Mesendoderm (in vitro differentiated cells): ENCODE data around the gene CDK6.

Source experiments
- DNase-seq: peaks from one replicate; pipeline ENCODE4 v3.0.0; 2013
- H2AK5ac ChIP-seq: 2 replicates; pipeline ENCODE4 v1.6.1; 2013; ENCODE audit warnings: low read length, inconsistent platforms
- H2BK120ac ChIP-seq: 2 replicates; pipeline ENCODE4 v1.6.1; 2013; ENCODE audit warnings: low read depth, mild to moderate bottlenecking, low read length, moderate library complexity, mixed read lengths
- H2BK15ac ChIP-seq: replicated peaks from 2 replicates; pipeline ENCODE4 v1.6.1; 2013; ENCODE audit warnings: low read depth, mild to moderate bottlenecking, moderate library complexity
- H2BK5ac ChIP-seq: 2 replicates; pipeline ENCODE4 v1.6.1; 2013; ENCODE audit warnings: low read length, inconsistent platforms
- H3K18ac ChIP-seq: 2 replicates; pipeline ENCODE4 v1.6.1; 2013; ENCODE audit warnings: mild to moderate bottlenecking, low read length, mixed read lengths
- H3K23ac ChIP-seq: one replicate; pipeline ENCODE4 v1.6.1; 2013; ENCODE audit warnings: low read length
- H3K27ac ChIP-seq: 2 replicates; pipeline ENCODE4 v1.5.1; 2013; ENCODE audit warnings: low read depth, mild to moderate bottlenecking, inconsistent platforms, low read length, moderate library complexity
- H3K27me3 ChIP-seq: 2 replicates; pipeline ENCODE4 v1.6.1; 2013; ENCODE audit warnings: low read length, control low read depth, mild to moderate bottlenecking, inconsistent platforms; ENCODE audit not compliant: insufficient read depth, poor library complexity
- H3K36me3 ChIP-seq: 2 replicates; pipeline ENCODE4 v1.6.1; 2013; ENCODE audit warnings: low read length, inconsistent platforms; ENCODE audit not compliant: control insufficient read depth, insufficient read depth
- H3K4ac ChIP-seq: one replicate; pipeline ENCODE4 v1.6.1; 2013; ENCODE audit warnings: low read depth, mild to moderate bottlenecking, low read length, moderate library complexity
- H3K4me1 ChIP-seq: 2 replicates; pipeline ENCODE4 v1.6.1; 2013; ENCODE audit warnings: low read depth, low read length, inconsistent platforms; ENCODE audit not compliant: control insufficient read depth
- H3K4me2 ChIP-seq: 2 replicates; pipeline ENCODE4 v1.6.1; 2013; ENCODE audit warnings: low read length
- H3K4me3 ChIP-seq: 2 replicates; pipeline ENCODE4 v1.5.1; 2013; ENCODE audit warnings: mild to moderate bottlenecking, low read length
- H3K56ac ChIP-seq: one replicate; pipeline ENCODE4 v1.6.1; 2013; ENCODE audit warnings: low read length
- H3K79me1 ChIP-seq: 2 replicates; pipeline ENCODE4 v1.6.1; 2013; ENCODE audit warnings: low read length, inconsistent platforms
- H3K79me2 ChIP-seq: 2 replicates; pipeline ENCODE4 v1.6.1; 2013; ENCODE audit warnings: mild to moderate bottlenecking, low read length; ENCODE audit not compliant: control insufficient read depth, insufficient read depth
- H3K9ac ChIP-seq: 2 replicates; pipeline ENCODE4 v1.6.1; 2013; ENCODE audit warnings: low read length, inconsistent platforms
- H4K5ac ChIP-seq: one replicate; pipeline ENCODE4 v1.6.1; 2013; ENCODE audit warnings: low read length
- H4K8ac ChIP-seq: one replicate; pipeline ENCODE4 v1.6.1; 2013; ENCODE audit warnings: low read depth, mild to moderate bottlenecking, control low read depth, low read length, moderate library complexity
- WGBS: extraction: QIAGEN DNeasy Blood & Tissue Kit; methylation state at CpG from one replicate; pipeline ENCODE4 v1.1.7; 2013; ENCODE audit warnings: low lambda C conversion rate, missing lambda C conversion rate; ENCODE audit not compliant: insufficient coverage; ENCODE audit errors: extremely low coverage; 5-methylcytosine and 5-hydroxymethylcytosine counted together

Gene CDK6

GRCh38 chr7:92833766-92834506 is 2.4 kb downstream of the CDK6 start:
- Histone ChIP-seq H3K9ac (peak overlapping the region; percentile 67), H3K4ac (no peak overlapping the region), H2AK5ac (no peak overlapping the region), H3K79me2 (peaks cover 7% of the 10 kb centered on the region), H3K36me3 (no peaks in the 10 kb centered on the region), H3K4me1 (no peaks in the 10 kb centered on the region), H3K27ac (peak overlapping the region; percentile 68), H4K8ac (no peak overlapping the region), H2BK5ac (no peak overlapping the region), H3K4me3 (peak overlapping the region; percentile 17), H2BK120ac (no peak overlapping the region), H3K79me1 (no peaks in the 10 kb centered on the region), H3K23ac (no peak overlapping the region), H3K4me2 (peak overlapping the region; percentile 71), H3K18ac (peak overlapping the region; percentile 44), H3K56ac (peak overlapping the region; percentile 86), H4K5ac (no peak overlapping the region), H2BK15ac (no peak overlapping the region), H3K27me3 (no peaks in the 10 kb centered on the region)
- peak; percentile 83 for DNase-seq
- no CpG with 5 or more reads among the region's 54 CpGs for WGBS

DNA sequence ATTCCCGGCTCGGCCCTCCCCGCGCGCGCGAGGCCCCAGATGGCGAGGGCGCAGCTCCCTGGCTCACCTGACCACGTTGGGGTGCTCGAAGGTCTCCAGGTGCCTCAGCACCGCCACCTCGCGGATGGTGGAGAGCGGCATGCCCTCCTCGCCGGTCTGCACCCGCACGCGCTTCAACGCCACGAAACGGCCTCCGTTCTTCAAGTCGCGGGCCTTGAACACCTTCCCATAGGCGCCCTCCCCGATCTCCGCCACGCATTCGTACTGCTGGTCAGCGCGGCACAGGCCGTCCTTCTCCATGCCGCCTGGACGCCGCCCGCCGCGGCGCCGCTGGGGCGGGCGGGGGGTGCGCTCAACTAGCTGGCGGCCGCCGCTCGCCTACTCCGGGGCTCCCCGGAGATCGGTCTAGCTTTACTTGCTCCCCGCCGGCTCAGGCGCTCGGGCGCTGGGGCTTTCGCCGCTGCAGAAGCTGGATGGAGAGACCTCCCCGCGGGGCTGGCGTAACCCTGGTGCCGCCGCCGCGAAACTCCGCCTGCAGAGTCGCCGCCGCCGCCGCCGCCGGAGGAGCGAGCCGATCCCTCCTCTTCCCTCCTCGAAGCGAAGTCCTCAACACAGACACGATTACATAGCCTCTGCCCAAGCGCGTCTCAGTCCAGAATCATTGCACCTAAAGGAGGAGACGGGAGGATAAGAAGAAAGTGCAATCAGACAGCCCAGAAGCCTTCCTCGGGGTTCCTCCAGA is 3.2 kb downstream of the CDK6 start:
- Histone ChIP-seq H2BK5ac (no peak overlapping the region), H3K27me3 (no peaks in the 10 kb centered on the region), H3K79me2 (peaks cover 7% of the 10 kb centered on the region)

DNA sequence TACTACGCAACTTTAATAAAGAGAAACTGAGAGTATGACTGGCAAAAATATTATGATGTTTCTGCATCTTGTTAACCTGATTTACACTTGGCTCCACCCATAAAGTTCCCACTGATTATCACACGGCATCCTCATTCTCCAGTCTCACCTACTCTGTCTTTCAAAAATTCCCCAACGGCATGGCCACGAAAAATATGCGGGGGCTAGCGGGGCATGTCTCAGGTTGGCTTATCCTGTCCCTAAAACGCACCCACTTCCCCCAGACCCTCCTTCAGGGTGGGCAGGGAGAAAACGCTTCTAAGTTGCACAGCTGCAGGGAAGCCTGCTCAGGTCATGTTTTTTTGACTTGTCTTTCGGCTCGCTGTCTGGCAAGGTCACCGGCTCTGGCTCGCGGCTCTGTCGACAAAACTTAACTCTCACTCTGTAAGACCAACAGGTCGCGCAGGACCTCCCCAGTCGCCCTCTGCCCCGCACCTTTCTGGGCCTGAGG is 3.8 kb downstream of the CDK6 start:
- H3K4me2 ChIP-seq: peak overlapping the region; percentile 71
- H3K9ac ChIP-seq: peak overlapping the region; percentile 67
- H3K27me3 ChIP-seq: no peaks in the 10 kb centered on the region
- H3K4me3 ChIP-seq: peak overlapping the region; percentile 57
- H3K79me2 ChIP-seq: peaks cover 7% of the 10 kb centered on the region
- peaks cover under 1% of the 10 kb centered on the region for H3K79me1 ChIP-seq
- H3K56ac ChIP-seq: peak overlapping the region; percentile 86
- no peak overlapping the region for H4K8ac ChIP-seq
- H3K27ac ChIP-seq: no peak overlapping the region
- no CpG with 5 or more reads among the region's 18 CpGs for WGBS
- no peaks in the 10 kb centered on the region for H3K36me3 ChIP-seq
- H4K5ac ChIP-seq: no peak overlapping the region
- peak overlapping the region; percentile 4 for H3K18ac ChIP-seq
- no peak overlapping the region for H2BK5ac ChIP-seq
- no peak overlapping the region for H2AK5ac ChIP-seq
- DNase-seq: no peak
- no peak overlapping the region for H3K23ac ChIP-seq
- H3K4ac ChIP-seq: no peak overlapping the region
- H3K4me1 ChIP-seq: no peaks in the 10 kb centered on the region
- no peak overlapping the region for H2BK15ac ChIP-seq
- H2BK120ac ChIP-seq: no peak overlapping the region

More for the DNA sequence above, 3.2 kb downstream of the CDK6 start:
- Histone ChIP-seq H2BK120ac (no peak overlapping the region), H2AK5ac (no peak overlapping the region), H3K9ac (peak overlapping the region; percentile 67), H3K4me2 (peak overlapping the region; percentile 71), H3K23ac (peak overlapping the region; percentile 86), H3K4me1 (no peaks in the 10 kb centered on the region), H2BK15ac (no peak overlapping the region), H3K4ac (no peak overlapping the region), H3K56ac (peak overlapping the region; percentile 86), H4K8ac (no peak overlapping the region), H3K79me1 (no peaks in the 10 kb centered on the region), H4K5ac (no peak overlapping the region), H3K18ac (peak overlapping the region; percentile 19), H3K4me3 (peak overlapping the region; percentile 57), H3K27ac (peak overlapping the region; percentile 68), H3K36me3 (no peaks in the 10 kb centered on the region)
- no CpG with 5 or more reads among the region's 83 CpGs for WGBS
- peak; percentile 92 for DNase-seq

- Histone ChIP-seq H2BK120ac (no peak overlapping the region), H3K18ac (no peak overlapping the region), H3K56ac (no peak overlapping the region), H3K4me3 (no peak overlapping the region), H3K27me3 (no peaks in the 10 kb centered on the region), H4K5ac (no peak overlapping the region), H3K79me1 (peaks cover 3% of the 10 kb centered on the region), H3K9ac (peak overlapping the region; percentile 67), H3K27ac (no peak overlapping the region), H3K23ac (no peak overlapping the region), H2AK5ac (no peak overlapping the region), H4K8ac (no peak overlapping the region), H3K4me1 (no peaks in the 10 kb centered on the region), H3K4ac (no peak overlapping the region), H3K79me2 (peaks cover 9% of the 10 kb centered on the region), H2BK15ac (no peak overlapping the region), H3K36me3 (no peaks in the 10 kb centered on the region), H3K4me2 (peak overlapping the region; percentile 71), H2BK5ac (no peak overlapping the region)
- no CpG with 5 or more reads among the region's 7 CpGs for WGBS
- DNase-seq: peak; percentile 49
These were observed 4.4 kb downstream of the CDK6 start for GRCh38 chr7:92831716-92832533.

DNA sequence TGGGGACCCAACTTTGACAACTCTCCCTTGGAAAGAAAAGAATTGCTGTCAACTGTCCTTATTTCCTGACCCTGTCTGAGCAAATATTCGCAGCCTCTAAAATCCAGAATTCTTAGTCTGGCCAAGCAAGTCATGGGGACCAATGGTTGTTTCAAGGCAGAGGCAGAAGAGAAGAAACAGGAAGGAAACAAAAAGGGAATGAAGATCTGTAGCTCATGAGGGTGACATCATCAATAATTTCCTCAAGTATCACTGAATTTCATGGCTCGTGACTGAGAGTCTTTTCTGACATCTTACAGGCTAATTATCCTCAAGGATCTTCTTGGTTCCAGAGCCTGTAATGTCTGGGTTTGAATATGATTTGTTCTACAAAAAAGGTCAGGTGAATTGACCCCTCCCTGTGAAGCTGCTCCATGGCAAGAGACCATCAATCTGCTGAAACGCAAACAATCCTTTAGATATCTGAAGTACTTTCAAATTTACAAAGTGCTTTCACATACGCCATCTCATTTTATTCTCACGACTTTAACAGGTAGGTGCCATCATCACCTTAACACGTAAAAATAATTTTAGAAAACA is 5.8 kb downstream of the CDK6 start:
- Histone ChIP-seq H4K5ac (no peak overlapping the region), H3K79me1 (peaks cover 3% of the 10 kb centered on the region), H2AK5ac (no peak overlapping the region), H2BK120ac (no peak overlapping the region), H3K4me3 (no peak overlapping the region), H3K56ac (no peak overlapping the region), H2BK15ac (no peak overlapping the region), H3K36me3 (no peaks in the 10 kb centered on the region), H3K23ac (no peak overlapping the region), H3K79me2 (peaks cover 9% of the 10 kb centered on the region), H3K27ac (no peak overlapping the region), H2BK5ac (no peak overlapping the region), H3K27me3 (no peaks in the 10 kb centered on the region), H3K4me1 (no peaks in the 10 kb centered on the region), H3K4ac (no peak overlapping the region), H3K4me2 (no peak overlapping the region), H3K9ac (no peak overlapping the region), H3K18ac (no peak overlapping the region), H4K8ac (no peak overlapping the region)
- 100% methylated on average over 3 of the region's 6 CpGs for WGBS
- no peak for DNase-seq
